SU-DHL-6 (cell line): ENCODE data around the gene CFAP161.

Experiments
- EZH2phosphoT487 ChIP-seq: fragments of 200-600 bp; sonication (generic), shearing (Covaris generic); conservative IDR thresholded peaks from 2 replicates; pipeline ENCODE4 v1.6.1; 2018; ENCODE audit warnings: mild to moderate bottlenecking, antibody characterized with exemption, low read length, moderate library complexity, mixed read lengths
- TF ChIP-seq, protein P1 (sequence below): fragments of 200-600 bp; sonication (generic); IDR thresholded peaks from one replicate; pipeline ENCODE4 v1.5.1; 2017; ENCODE audit warnings: antibody characterized with exemption, mild to moderate bottlenecking, low read length, moderate library complexity; ENCODE audit not compliant: insufficient read depth, poor library complexity, severe bottlenecking

DNA sequence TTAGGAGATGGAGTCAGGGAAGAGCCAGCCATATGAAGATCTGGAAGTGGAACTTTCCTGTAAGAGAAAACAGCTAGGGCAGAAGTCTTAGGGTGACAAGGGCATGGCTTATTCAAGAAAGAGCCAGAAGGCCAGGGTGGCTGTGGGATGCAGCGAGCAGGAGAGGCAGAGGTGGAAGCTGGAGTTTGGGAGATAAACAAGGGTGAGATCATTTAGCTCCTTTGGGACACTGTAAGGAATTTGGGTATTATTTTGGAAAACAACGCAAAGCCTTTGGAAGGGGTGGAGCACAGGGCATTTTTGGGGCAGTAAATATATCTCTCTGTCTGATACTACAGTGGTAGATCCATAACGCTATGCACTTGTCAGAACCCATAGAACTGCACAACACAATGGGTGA is 57.6 kb downstream of the CFAP161 start:
- TF ChIP-seq, protein P1, sequence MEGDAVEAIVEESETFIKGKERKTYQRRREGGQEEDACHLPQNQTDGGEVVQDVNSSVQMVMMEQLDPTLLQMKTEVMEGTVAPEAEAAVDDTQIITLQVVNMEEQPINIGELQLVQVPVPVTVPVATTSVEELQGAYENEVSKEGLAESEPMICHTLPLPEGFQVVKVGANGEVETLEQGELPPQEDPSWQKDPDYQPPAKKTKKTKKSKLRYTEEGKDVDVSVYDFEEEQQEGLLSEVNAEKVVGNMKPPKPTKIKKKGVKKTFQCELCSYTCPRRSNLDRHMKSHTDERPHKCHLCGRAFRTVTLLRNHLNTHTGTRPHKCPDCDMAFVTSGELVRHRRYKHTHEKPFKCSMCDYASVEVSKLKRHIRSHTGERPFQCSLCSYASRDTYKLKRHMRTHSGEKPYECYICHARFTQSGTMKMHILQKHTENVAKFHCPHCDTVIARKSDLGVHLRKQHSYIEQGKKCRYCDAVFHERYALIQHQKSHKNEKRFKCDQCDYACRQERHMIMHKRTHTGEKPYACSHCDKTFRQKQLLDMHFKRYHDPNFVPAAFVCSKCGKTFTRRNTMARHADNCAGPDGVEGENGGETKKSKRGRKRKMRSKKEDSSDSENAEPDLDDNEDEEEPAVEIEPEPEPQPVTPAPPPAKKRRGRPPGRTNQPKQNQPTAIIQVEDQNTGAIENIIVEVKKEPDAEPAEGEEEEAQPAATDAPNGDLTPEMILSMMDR: no peak
- no peak for TF ChIP-seq EZH2phosphoT487
